GM12873 (cell line): Measurements from ENCODE around the gene DGUOK.

Experiments
- CTCF ChIP-seq: IDR thresholded peaks from 2 replicates; pipeline ENCODE4 v1.5.1; 2012; ENCODE audit warnings: low read depth, mild to moderate bottlenecking, moderate library complexity, low read length, control low read depth; ENCODE audit not compliant: insufficient read depth; ENCODE audit errors: missing control alignments

DGUOK gene

GRCh38 chr2:73913414-73914054, 13.1 kb upstream of the DGUOK start:
- TF ChIP-seq CTCF, result no peak

DNA sequence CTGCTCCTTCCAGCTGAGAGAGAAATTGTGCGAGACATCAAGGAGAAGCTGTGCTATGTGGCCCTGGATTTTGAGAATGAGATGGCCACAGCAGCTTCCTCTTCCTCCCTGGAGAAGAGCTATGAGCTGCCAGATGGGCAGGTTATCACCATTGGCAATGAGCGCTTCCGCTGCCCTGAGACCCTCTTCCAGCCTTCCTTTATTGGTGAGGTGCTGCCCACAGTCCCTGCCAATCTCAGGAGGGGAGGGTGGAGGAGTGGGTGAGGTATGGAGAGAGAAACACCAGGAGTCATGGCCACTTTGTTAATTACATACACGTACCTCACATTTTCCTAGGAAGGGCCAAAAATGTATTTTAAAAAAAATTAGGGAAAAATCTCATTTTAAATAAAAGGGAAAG, 12.0 kb upstream of the DGUOK start:
- TF ChIP-seq CTCF, result no peak

GRCh38 chr2:73915437-73915993, 11.2 kb upstream of the DGUOK start:
- no peak for TF ChIP-seq CTCF

DNA sequence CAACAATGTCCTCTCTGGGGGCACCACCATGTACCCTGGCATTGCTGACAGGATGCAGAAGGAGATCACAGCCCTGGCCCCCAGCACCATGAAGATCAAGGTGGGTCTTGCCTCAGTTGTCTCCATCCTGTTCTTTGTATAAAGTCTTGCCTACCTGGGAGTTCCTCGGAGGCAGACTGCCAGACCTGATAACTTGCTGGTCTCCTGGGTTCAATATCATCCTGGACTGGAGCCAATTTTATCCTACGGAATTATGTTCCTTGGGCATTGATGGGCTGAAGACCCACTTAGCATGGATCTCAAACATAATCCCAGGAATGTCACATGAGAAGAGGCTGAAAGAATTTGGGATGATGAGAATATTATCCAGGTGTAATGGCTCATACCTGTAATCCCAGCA, 10.0 kb upstream of the DGUOK start:
- no peak for TF ChIP-seq CTCF

GRCh38 chr2:73917296-73917695, 9.4 kb upstream of the DGUOK start:
- no peak for TF ChIP-seq CTCF

- TF ChIP-seq CTCF, result no peak
Observed at GRCh38 chr2:73917696-73918207, 8.9 kb upstream of the DGUOK start.

- no peak for TF ChIP-seq CTCF
Observed at GRCh38 chr2:73918856-73919255, 7.8 kb upstream of the DGUOK start.
